H1 (cell line): Measurements from ENCODE around the gene MSI2.

Experiments used
- ATF2 ChIP-seq: IDR thresholded peaks from 2 replicates; pipeline ENCODE4 v1.6.1; 2012; ENCODE audit warnings: low read length, inconsistent platforms
- BRCA1 ChIP-seq: IDR thresholded peaks from 2 replicates; pipeline ENCODE4 v1.6.1; 2012; ENCODE audit warnings: low read depth, low read length, improper control_type of control experiment
- CEBPB ChIP-seq: IDR thresholded peaks from 2 replicates; pipeline ENCODE4 v1.6.1; 2012; ENCODE audit warnings: low read depth, low read length
- CTCF ChIP-seq, 3 experiments: IDR thresholded peaks; 1 replicate in 2 of 3; 2 replicates in 1 of 3; pipeline versions ENCODE4 v1.5.1 to v1.6.1; 2011; ENCODE audit warnings: low read length in 3 of 3, mild to moderate bottlenecking in 3 of 3, inconsistent platforms in 2 of 3, low read depth in 1 of 3, moderate library complexity in 1 of 3; ENCODE audit not compliant: insufficient read depth in 1 of 3; ENCODE audit errors: control extremely low read depth in 1 of 3
- EGR1 ChIP-seq: IDR thresholded peaks from 2 replicates; pipeline ENCODE4 v1.6.1; 2011; ENCODE audit warnings: low read depth, low read length, borderline replicate concordance
- EZH2 ChIP-seq: fragments of 200-600 bp; sonication (generic); IDR thresholded peaks from 2 replicates; pipeline ENCODE4 v1.7.1; 2012; ENCODE audit warnings: low read depth, mild to moderate bottlenecking, moderate library complexity, low read length, inconsistent platforms; ENCODE audit not compliant: severe bottlenecking
- GABPA ChIP-seq: IDR thresholded peaks from 2 replicates; pipeline ENCODE4 v1.6.1; 2011; ENCODE audit warnings: mild to moderate bottlenecking, low read length, moderate library complexity, borderline replicate concordance; ENCODE audit not compliant: insufficient read depth
- HDAC2 ChIP-seq, 2 experiments: fragments of 300-600 bp in 1 of 2; sonication (generic) in 1 of 2; IDR thresholded peaks; 2 replicates each; pipeline ENCODE4 v1.6.1; 2011 to 2012; ENCODE audit warnings: low read depth in 2 of 2, low read length in 2 of 2, mild to moderate bottlenecking in 2 of 2, moderate library complexity in 2 of 2, borderline replicate concordance in 1 of 2, inconsistent platforms in 1 of 2
- MAX ChIP-seq: IDR thresholded peaks from 2 replicates; pipeline ENCODE4 v1.6.1; 2012; ENCODE audit warnings: inconsistent platforms
- POLR2A ChIP-seq, 2 experiments: IDR thresholded peaks; 1 replicate in 1 of 2; 2 replicates in 1 of 2; pipeline ENCODE4 v1.6.1; 2011; ENCODE audit warnings: low read depth in 2 of 2, low read length in 2 of 2, mild to moderate bottlenecking in 2 of 2; ENCODE audit errors: control extremely low read depth in 1 of 2
- POLR2AphosphoS5 ChIP-seq: IDR thresholded peaks from 2 replicates; pipeline ENCODE4 v1.6.1; 2011; ENCODE audit warnings: low read depth, low read length
- RNF2 ChIP-seq: fragments of 200-900, 300-1000 bp; sonication (generic); IDR thresholded peaks from 2 replicates; pipeline ENCODE4 v1.7.1; 2016; ENCODE audit warnings: borderline replicate concordance, low read depth, mild to moderate bottlenecking, antibody characterized with exemption, low read length; ENCODE audit not compliant: poor library complexity, severe bottlenecking; ENCODE audit errors: missing control alignments
- SP2 ChIP-seq: IDR thresholded peaks from 2 replicates; pipeline ENCODE4 v1.6.1; 2012; ENCODE audit warnings: mild to moderate bottlenecking, low read length, inconsistent platforms

- TF ChIP-seq POLR2A (IDR thresholded peaks at IDR 0.05; ENCODE audit: control extremely low read depth in 1 of 2, low read depth in 2 of 2, low read length in 2 of 2) (no peak), EZH2 (no peak), CTCF (IDR thresholded peaks at IDR 0.05; ENCODE audit: control extremely low read depth in 1 of 3, insufficient read depth in 1 of 3, low read depth in 1 of 3, low read length in 3 of 3) (no peak), HDAC2 (IDR thresholded peaks at IDR 0.05; ENCODE audit: borderline replicate concordance in 1 of 2, low read depth in 2 of 2, low read length in 2 of 2) (no peak), GABPA (no peak), POLR2AphosphoS5 (no peak), MAX (no peak), RNF2 (no peak), BRCA1 (no peak), SP2 (no peak), EGR1 (no peak), CEBPB (no peak), ATF2 (no peak)
Observed at GRCh38 chr17:57553991-57554825, 297.9 kb downstream of the MSI2 start.
